HCT116 (cell line): ENCODE data around the gene C1orf185. TPM values are rescaled to one million over a fixed set of nuclear protein-coding genes. Genes with fewer than 3 reads are reported as not detected.

ENCODE experiments used
- ATAC-seq: fragments of 200-7000 bp; cut with Tn5 transposase; 2 replicates; pipeline ENCODE4 v1.9.1; 2020; ENCODE audit warnings: mild to moderate bottlenecking, moderate library complexity
- BruUV-seq: library from RNA; stranded (reverse); fragments of 400-500 nt; replicated peaks from 2 replicates; lab custom pipeline; 2021; lab: Mats Ljungman, UMichigan
- CTCF ChIA-PET: fragments of 300-600 bp; sonication (Branson Sonifier 250); formaldehyde crosslinking; loops from one replicate; lab custom pipeline; 2021; ENCODE audit warnings: antibody characterized with exemption; lab: Charles Lee
- POLR2A ChIA-PET: fragments of 300-600, 350-600 bp; sonication (Branson Sonifier 250); formaldehyde crosslinking; loops from one replicate; lab custom pipeline; 2021; ENCODE audit warnings: antibody characterized with exemption; lab: Charles Lee
- RAD21 ChIA-PET, 2 experiments: fragments of 300-600 bp; sonication (Branson Sonifier 250); formaldehyde crosslinking; loops; one replicate each; lab custom pipeline; 2023; ENCODE audit warnings: low total read pairs in 2 of 2; ENCODE audit not compliant: uncharacterized antibody in 2 of 2, unreplicated experiment in 2 of 2, low non-redundant PET in 1 of 2; lab: Charles Lee
- DNase-seq: peaks from one replicate; pipeline ENCODE4 v3.0.0-alpha.2; 2010; ENCODE audit warnings: low read depth, low spot score
- H2AFZ ChIP-seq: fragments of 200-600 bp; shearing (Covaris generic), sonication (generic); 2 replicates; pipeline ENCODE4 v1.6.1; 2017; ENCODE audit warnings: low read depth, mixed run types, mixed read lengths, antibody characterized with exemption, low read length; ENCODE audit not compliant: poor library complexity, severe bottlenecking
- H3K27ac ChIP-seq: 2 replicates; pipeline ENCODE4 v1.5.1; 2012; ENCODE audit warnings: low read depth, low read length
- H3K27me3 ChIP-seq: fragments of 200-600 bp; sonication (generic); 2 replicates; pipeline ENCODE4 v1.6.1; 2016; ENCODE audit warnings: mixed run types, low read length, mixed read lengths; ENCODE audit not compliant: insufficient read depth
- H3K36me3 ChIP-seq, 2 experiments: fragments of 200-500 bp in 1 of 2; fragments of 200-600 bp in 1 of 2; sonication (Bioruptor generic) in 1 of 2; sonication (generic) in 1 of 2; 2 replicates each; pipeline versions ENCODE4 v1.5.1 to v1.6.1; 2014 to 2016; ENCODE audit warnings: low read length in 2 of 2, inconsistent platforms in 1 of 2, mixed read lengths in 1 of 2, mixed run types in 1 of 2; ENCODE audit not compliant: insufficient read depth in 2 of 2, control insufficient read depth in 1 of 2
- H3K4me1 ChIP-seq, 2 experiments: fragments of 200-600 bp in 1 of 2; sonication (generic) in 1 of 2; 2 replicates each; pipeline versions ENCODE4 v1.5.1 to v1.6.1; 2012 to 2017; ENCODE audit warnings: low read length in 2 of 2, inconsistent platforms in 1 of 2, mild to moderate bottlenecking in 1 of 2, mixed read lengths in 1 of 2, mixed run types in 1 of 2, moderate library complexity in 1 of 2; ENCODE audit not compliant: insufficient read depth in 2 of 2, control insufficient read depth in 1 of 2
- H3K4me2 ChIP-seq: fragments of 200-600 bp; sonication (generic); 2 replicates; pipeline ENCODE4 v1.6.1; 2017; ENCODE audit warnings: mixed run types, low read length, mixed read lengths
- H3K4me3 ChIP-seq, 2 experiments: fragments of 200-600 bp in 1 of 2; sonication (generic) in 1 of 2; replicated peaks in 1 of 2; 2 replicates each; pipeline ENCODE4 v1.5.1; 2011 to 2016; ENCODE audit warnings: low read length in 2 of 2, control low read depth in 1 of 2, low read depth in 1 of 2, mild to moderate bottlenecking in 1 of 2, mixed read lengths in 1 of 2, mixed run types in 1 of 2
- H3K79me2 ChIP-seq: fragments of 200-600 bp; sonication (generic); 2 replicates; pipeline ENCODE4 v1.6.1; 2017; ENCODE audit warnings: mild to moderate bottlenecking, mixed run types, low read length, moderate library complexity, mixed read lengths; ENCODE audit not compliant: insufficient read depth
- H3K9ac ChIP-seq: fragments of 200-600 bp; sonication (generic); 2 replicates; pipeline ENCODE4 v1.6.1; 2016; ENCODE audit warnings: low read length, mixed read lengths
- H3K9me2 ChIP-seq: fragments of 200-600 bp; sonication (generic), shearing (Covaris generic); 2 replicates; pipeline ENCODE4 v1.6.1; 2017; ENCODE audit warnings: mixed run types, mild to moderate bottlenecking, moderate library complexity; ENCODE audit not compliant: insufficient read depth
- H3K9me3 ChIP-seq, 2 experiments: fragments of 200-500 bp in 1 of 2; fragments of 200-600 bp in 1 of 2; sonication (Bioruptor generic) in 1 of 2; sonication (generic) in 1 of 2; 2 replicates each; pipeline ENCODE4 v1.6.1; 2014 to 2017; ENCODE audit warnings: low read length in 2 of 2, mixed read lengths in 2 of 2, inconsistent platforms in 1 of 2, low read depth in 1 of 2, mild to moderate bottlenecking in 1 of 2, mixed run types in 1 of 2, moderate library complexity in 1 of 2; ENCODE audit not compliant: control insufficient read depth in 1 of 2, insufficient read depth in 1 of 2
- H4K20me1 ChIP-seq: fragments of 200-600 bp; sonication (generic), shearing (Covaris generic); 2 replicates; pipeline ENCODE4 v1.6.1; 2017; ENCODE audit warnings: mixed run types, mild to moderate bottlenecking, moderate library complexity; ENCODE audit not compliant: insufficient read depth
- CEBPB ChIP-seq: IDR thresholded peaks from 2 replicates; pipeline ENCODE4 v1.6.1; 2012; ENCODE audit warnings: low read depth
- CTCF ChIP-seq, 3 experiments: fragments of 200-600 bp in 1 of 3; sonication (generic) in 1 of 3; IDR thresholded peaks in 2 of 3; conservative IDR thresholded peaks in 1 of 3; 2 replicates each; pipeline ENCODE4 v1.5.1; 2012 to 2017; ENCODE audit warnings: low read depth in 2 of 3, low read length in 2 of 3, antibody characterized with exemption in 1 of 3, borderline replicate concordance in 1 of 3, control low read depth in 1 of 3, mild to moderate bottlenecking in 1 of 3, mixed read lengths in 1 of 3, mixed run types in 1 of 3, moderate library complexity in 1 of 3; ENCODE audit not compliant: insufficient read depth in 1 of 3
- ELF1 ChIP-seq: IDR thresholded peaks from 2 replicates; pipeline ENCODE4 v1.6.1; 2012; ENCODE audit warnings: low read depth, borderline replicate concordance
- FOSL1 ChIP-seq: IDR thresholded peaks from 2 replicates; pipeline ENCODE4 v1.6.1; 2012; ENCODE audit warnings: low read depth
- POLR2A ChIP-seq: IDR thresholded peaks from 2 replicates; pipeline ENCODE4 v1.7.0; 2011; ENCODE audit warnings: borderline replicate concordance; ENCODE audit not compliant: insufficient read depth, insufficient read length; ENCODE audit errors: extremely low read depth
- REST ChIP-seq: IDR thresholded peaks from 2 replicates; pipeline ENCODE4 v1.6.1; 2012; ENCODE audit warnings: low read depth
- SIN3A ChIP-seq: IDR thresholded peaks from 2 replicates; pipeline ENCODE4 v1.6.1; 2012; ENCODE audit warnings: low read depth
- SP1 ChIP-seq: IDR thresholded peaks from 2 replicates; pipeline ENCODE4 v1.6.1; 2012; ENCODE audit warnings: low read depth
- TCF7L2 ChIP-seq: IDR thresholded peaks from 2 replicates; pipeline ENCODE4 v1.7.0; 2011; ENCODE audit warnings: borderline replicate concordance, inconsistent platforms; ENCODE audit not compliant: insufficient read depth, insufficient read length; ENCODE audit errors: extremely low read depth
- YY1 ChIP-seq: IDR thresholded peaks from 2 replicates; pipeline ENCODE4 v1.6.1; 2011; ENCODE audit warnings: low read length, low read depth, moderate library complexity, mild to moderate bottlenecking; ENCODE audit not compliant: insufficient replicate concordance; ENCODE audit errors: extremely low read depth
- ZBTB33 ChIP-seq: IDR thresholded peaks from 2 replicates; pipeline ENCODE4 v1.6.1; 2011; ENCODE audit warnings: mild to moderate bottlenecking, low read length, moderate library complexity; ENCODE audit not compliant: insufficient replicate concordance; ENCODE audit errors: extremely low read depth
- ZNF274 ChIP-seq: fragments of 200-500 bp; sonication (Bioruptor generic); IDR thresholded peaks from 2 replicates; pipeline ENCODE4 v1.6.1; 2014; ENCODE audit warnings: mild to moderate bottlenecking, low read depth, low read length, inconsistent platforms
- intact Hi-C: fragments of 100-400 bp; cut with micrococcal nuclease; formaldehyde crosslinking; loops from 2 replicates; pipeline ENCODE4 v1.10.0; 2022
- total RNA-seq: library from RNA; stranded (reverse); gene quantifications from one replicate; pipeline ENCODE4 v1.2.1, GENCODE V29; 2021; ENCODE audit not compliant: unreplicated experiment

The C1orf185 gene
- total RNA-seq, 1 experiment from 2014 or later, result not detected

- intact Hi-C loops, result no loop called here
- Histone ChIP-seq H3K4me2 (no peak overlapping the region), H3K79me2 (no peaks in the 10 kb centered on the region)
Observed at GRCh38 chr1:51193564-51193963, 91.5 kb downstream of the C1orf185 start.

More at GRCh38 chr1:51193564-51193963, 91.5 kb downstream of the C1orf185 start:
- Histone ChIP-seq H3K9ac (no peak overlapping the region), H4K20me1 (no peaks in the 10 kb centered on the region), H3K4me1 (no peaks in the 10 kb centered on the region), H3K36me3 (no peaks in the 10 kb centered on the region), H2AFZ (no peak overlapping the region), H3K27me3 (no peaks in the 10 kb centered on the region), H3K27ac (no peak overlapping the region), H3K4me3 (no peak overlapping the region), H3K9me2 (no peaks in the 10 kb centered on the region), H3K9me3 (no peaks in the 10 kb centered on the region)
- no TSS peak for BruUV-seq
- ChIA-PET POLR2A (no interaction called here), CTCF (interaction anchor here (0.5 to 1.0 kb wide), 2 partner anchors 320 to 749 kb away, joined by 3 to 5 read pairs; no protein-coding TSS in a partner anchor), RAD21 (no interaction called here)
- ATAC-seq (no peak), DNase-seq (no peak)
- TF ChIP-seq POLR2A (no peak), FOSL1 (no peak), YY1 (no peak), ZBTB33 (no peak), ZNF274 (no peak), SP1 (no peak), REST (no peak), ELF1 (no peak), TCF7L2 (no peak), CTCF (IDR thresholded peaks at IDR 0.05 in 2 of 3, conservative IDR thresholded peaks at IDR 0.05 in 1 of 3; ENCODE audit: borderline replicate concordance in 1 of 3, insufficient read depth in 1 of 3, low read depth in 2 of 3, low read length in 2 of 3) (no peak), CEBPB (no peak), SIN3A (no peak)
